Testis (tissue), 2 donors: ENCODE data around the gene GLI3.

Experiments used
- CTCF ChIP-seq, 3 experiments: fragments of 450-650 bp in 2 of 3; fragments of 200-600 bp in 1 of 3; sonication (generic) in 1 of 3; IDR thresholded peaks; one replicate each; pipeline ENCODE4 v1.5.1; 2016 to 2019; ENCODE audit warnings: antibody characterized with exemption in 3 of 3, mild to moderate bottlenecking in 2 of 3, moderate library complexity in 1 of 3
- POLR2A ChIP-seq: fragments of 450-650 bp; IDR thresholded peaks from one replicate; pipeline ENCODE4 v1.6.1; 2017; ENCODE audit warnings: antibody characterized with exemption, mild to moderate bottlenecking, moderate library complexity

GRCh38 chr7:42107484-42108240, 129.3 kb downstream of the GLI3 start:
- TF ChIP-seq CTCF (IDR thresholded peaks at IDR 0.05) (no peak), POLR2A (no peak)
